Keratinocyte (primary cell): ENCODE results near the gene ACACB. TPM values are rescaled to one million over a fixed set of nuclear protein-coding genes. Genes with fewer than 3 reads are reported as not detected.

ENCODE experiments used
- DNase-seq: peaks from one replicate; pipeline ENCODE4 v3.0.0-alpha.2; 2011; ENCODE audit warnings: low read depth, missing footprints, low spot score
- FAIRE-seq: peaks from 2 replicates; lab custom pipeline; 2011; peaks lifted over from hg19 to GRCh38; lab: Jason Lieb, UNC
- H2AFZ ChIP-seq: 2 replicates; pipeline ENCODE4 v1.6.0; 2012; ENCODE audit warnings: low read length, control low read depth, inconsistent platforms; ENCODE audit not compliant: control insufficient read depth
- H3K27ac ChIP-seq: 2 replicates; pipeline ENCODE4 v1.5.1; 2011; ENCODE audit warnings: low read length; ENCODE audit not compliant: control insufficient read depth, insufficient read depth
- H3K27me3 ChIP-seq: 3 replicates; pipeline ENCODE4 v1.6.0; 2011; ENCODE audit warnings: low read length; ENCODE audit not compliant: control insufficient read depth, insufficient read depth; ENCODE audit errors: extremely low read depth
- H3K36me3 ChIP-seq, 2 experiments: 2 replicates in 1 of 2; 3 replicates in 1 of 2; pipeline ENCODE4 v1.5.1; 2011; ENCODE audit warnings: low read length in 2 of 2, mild to moderate bottlenecking in 1 of 2; ENCODE audit not compliant: control insufficient read depth in 2 of 2, insufficient read depth in 2 of 2; ENCODE audit errors: extremely low read depth in 1 of 2
- H3K4me1 ChIP-seq: 3 replicates; pipeline ENCODE4 v1.5.1; 2011; ENCODE audit warnings: low read length; ENCODE audit not compliant: control insufficient read depth, insufficient read depth; ENCODE audit errors: extremely low read depth
- H3K4me2 ChIP-seq: 3 replicates; pipeline ENCODE4 v1.6.0; 2011; ENCODE audit warnings: low read depth, low read length; ENCODE audit not compliant: control insufficient read depth, insufficient read depth; ENCODE audit errors: extremely low read depth
- H3K4me3 ChIP-seq, 3 experiments: fragments of 200-600 bp in 1 of 3; sonication (generic) in 1 of 3; 2 replicates in 2 of 3; 3 replicates in 1 of 3; pipeline ENCODE4 v1.5.1; 2011 to 2016; ENCODE audit warnings: low read length in 3 of 3, mild to moderate bottlenecking in 3 of 3, control low read depth in 2 of 3, inconsistent platforms in 1 of 3, low read depth in 1 of 3, mixed read lengths in 1 of 3, mixed run types in 1 of 3, moderate library complexity in 1 of 3; ENCODE audit not compliant: control insufficient read depth in 2 of 3, insufficient read depth in 2 of 3; ENCODE audit errors: extremely low read depth in 1 of 3
- H3K79me2 ChIP-seq: 2 replicates; pipeline ENCODE4 v1.6.0; 2012; ENCODE audit warnings: low read length; ENCODE audit not compliant: control insufficient read depth, insufficient read depth
- H3K9ac ChIP-seq: 3 replicates; pipeline ENCODE4 v1.6.0; 2011; ENCODE audit warnings: low read length; ENCODE audit not compliant: control insufficient read depth, insufficient read depth; ENCODE audit errors: extremely low read depth
- H3K9me1 ChIP-seq: 3 replicates; pipeline ENCODE4 v1.6.0; 2011; ENCODE audit warnings: low read length; ENCODE audit not compliant: control insufficient read depth, insufficient read depth; ENCODE audit errors: extremely low read depth
- H3K9me3 ChIP-seq: 2 replicates; pipeline ENCODE4 v1.5.1; 2012; ENCODE audit warnings: low read depth, low read length; ENCODE audit not compliant: control insufficient read depth
- H4K20me1 ChIP-seq: 3 replicates; pipeline ENCODE4 v1.6.0; 2011; ENCODE audit warnings: low read length; ENCODE audit not compliant: control insufficient read depth, insufficient read depth; ENCODE audit errors: extremely low read depth
- EZH2 ChIP-seq: IDR thresholded peaks from one replicate; pipeline ENCODE4 v1.6.1; 2012; ENCODE audit warnings: inconsistent platforms, mild to moderate bottlenecking, low read length, moderate library complexity
- dilution Hi-C: fragments of 300-500 bp; cut with MboI; formaldehyde crosslinking; loops from one replicate; pipeline ENCODE4 v1.7.0; 2020; ENCODE audit warnings: low sequenced_read_pairs; ENCODE audit not compliant: extremely low pct_ligation_motif_present
- polyA plus RNA-seq, 5 experiments: library from polyadenylated mRNA; depleted of rRNA in 3 of 5; stranded (reverse) in 3 of 5; stranded (forward) in 1 of 5; unstranded in 1 of 5; fragments of >200 nt; gene quantifications; 1 replicate in 1 of 5; 2 replicates in 3 of 5; 3 replicates in 1 of 5; pipeline versions ENCODE4 v1.2.1 to v1.2.3, GENCODE V29; 2011 to 2012; ENCODE audit warnings: missing spikeins in 2 of 5, low read depth in 1 of 5, low replicate concordance in 1 of 5
- TF ChIP-seq, protein P1 (sequence below), 3 experiments: IDR thresholded peaks in 1 of 3; conservative IDR thresholded peaks in 1 of 3; optimal IDR thresholded peaks in 1 of 3; 2 replicates in 2 of 3; 3 replicates in 1 of 3; pipeline versions ENCODE3 to v1.5.1; 2011; ENCODE audit warnings: low read length in 3 of 3, mild to moderate bottlenecking in 3 of 3, moderate library complexity in 2 of 3, control low read depth in 1 of 3, inconsistent platforms in 1 of 3; ENCODE audit not compliant: insufficient read depth in 2 of 3; ENCODE audit errors: extremely low read depth in 1 of 3

Gene ACACB
- polyA plus RNA-seq, 1 donor (not counting 4 experiments of a cell fraction or from before 2014, with no cell fraction given): 1.3 TPM

- H3K4me3 ChIP-seq: no peak overlapping the region
- peaks cover 8% of the 10 kb centered on the region for H3K4me1 ChIP-seq
- FAIRE-seq: no peak
- no peak for TF ChIP-seq EZH2
- TF ChIP-seq, protein P1, sequence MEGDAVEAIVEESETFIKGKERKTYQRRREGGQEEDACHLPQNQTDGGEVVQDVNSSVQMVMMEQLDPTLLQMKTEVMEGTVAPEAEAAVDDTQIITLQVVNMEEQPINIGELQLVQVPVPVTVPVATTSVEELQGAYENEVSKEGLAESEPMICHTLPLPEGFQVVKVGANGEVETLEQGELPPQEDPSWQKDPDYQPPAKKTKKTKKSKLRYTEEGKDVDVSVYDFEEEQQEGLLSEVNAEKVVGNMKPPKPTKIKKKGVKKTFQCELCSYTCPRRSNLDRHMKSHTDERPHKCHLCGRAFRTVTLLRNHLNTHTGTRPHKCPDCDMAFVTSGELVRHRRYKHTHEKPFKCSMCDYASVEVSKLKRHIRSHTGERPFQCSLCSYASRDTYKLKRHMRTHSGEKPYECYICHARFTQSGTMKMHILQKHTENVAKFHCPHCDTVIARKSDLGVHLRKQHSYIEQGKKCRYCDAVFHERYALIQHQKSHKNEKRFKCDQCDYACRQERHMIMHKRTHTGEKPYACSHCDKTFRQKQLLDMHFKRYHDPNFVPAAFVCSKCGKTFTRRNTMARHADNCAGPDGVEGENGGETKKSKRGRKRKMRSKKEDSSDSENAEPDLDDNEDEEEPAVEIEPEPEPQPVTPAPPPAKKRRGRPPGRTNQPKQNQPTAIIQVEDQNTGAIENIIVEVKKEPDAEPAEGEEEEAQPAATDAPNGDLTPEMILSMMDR (optimal IDR thresholded peaks at IDR 0.05 in 1 of 3, IDR thresholded peaks at IDR 0.05 in 1 of 3, conservative IDR thresholded peaks at IDR 0.05 in 1 of 3; ENCODE audit: extremely low read depth in 1 of 3, insufficient read depth in 2 of 3, low read length in 3 of 3): no peak
- H3K27ac ChIP-seq: no peak overlapping the region
- no peak for DNase-seq
- no peak overlapping the region for H3K4me2 ChIP-seq
- H3K79me2 ChIP-seq: no peaks in the 10 kb centered on the region
- H3K9me1 ChIP-seq: no peaks in the 10 kb centered on the region
- H3K9me3 ChIP-seq: no peaks in the 10 kb centered on the region
- H4K20me1 ChIP-seq: no peaks in the 10 kb centered on the region
- H3K27me3 ChIP-seq: no peaks in the 10 kb centered on the region
- H2AFZ ChIP-seq: no peak overlapping the region
- H3K36me3 ChIP-seq: no peaks in the 10 kb centered on the region
- dilution Hi-C loops: no loop called here
- H3K9ac ChIP-seq: no peak overlapping the region
Measured at GRCh38 chr12:109156036-109156435, 39.6 kb downstream of the ACACB start.

DNA sequence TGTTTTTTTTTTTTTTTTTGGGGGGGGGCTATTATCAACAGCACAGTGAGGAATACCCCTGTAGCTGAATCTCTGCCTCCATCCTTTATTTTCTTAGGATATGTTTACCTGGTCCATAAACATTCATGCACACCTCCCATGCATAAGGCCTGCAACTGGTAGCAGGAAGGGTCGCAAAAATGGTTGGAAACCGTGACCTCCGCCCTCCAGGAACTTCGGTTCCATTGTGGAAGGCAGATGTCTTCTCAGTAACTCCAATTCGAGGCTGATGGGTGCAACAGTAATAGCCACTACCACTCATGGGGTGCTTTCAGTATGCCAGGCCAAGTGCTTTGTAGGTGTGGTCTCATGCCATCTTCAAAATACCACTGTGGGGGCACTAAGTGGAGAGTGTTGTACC, 40.2 kb downstream of the ACACB start:
- no peaks in the 10 kb centered on the region for H3K9me1 ChIP-seq
- H3K27ac ChIP-seq: no peak overlapping the region
- H3K9me3 ChIP-seq: no peaks in the 10 kb centered on the region
- no peak for DNase-seq
- dilution Hi-C loops: no loop called here
- no peaks in the 10 kb centered on the region for H3K27me3 ChIP-seq
- no peak for FAIRE-seq
- no peak overlapping the region for H2AFZ ChIP-seq
- H3K4me1 ChIP-seq: peaks cover 8% of the 10 kb centered on the region
- H3K9ac ChIP-seq: no peak overlapping the region
- TF ChIP-seq EZH2: no peak
- TF ChIP-seq, protein P1 (optimal IDR thresholded peaks at IDR 0.05 in 1 of 3, IDR thresholded peaks at IDR 0.05 in 1 of 3, conservative IDR thresholded peaks at IDR 0.05 in 1 of 3; ENCODE audit: extremely low read depth in 1 of 3, insufficient read depth in 2 of 3, low read length in 3 of 3): no peak
- H3K4me2 ChIP-seq: no peak overlapping the region
- H3K36me3 ChIP-seq: no peaks in the 10 kb centered on the region
- no peaks in the 10 kb centered on the region for H4K20me1 ChIP-seq
- no peak overlapping the region for H3K4me3 ChIP-seq
- H3K79me2 ChIP-seq: no peaks in the 10 kb centered on the region
